ENCODE results near the gene RARS1.

The RARS1 gene

DNA sequence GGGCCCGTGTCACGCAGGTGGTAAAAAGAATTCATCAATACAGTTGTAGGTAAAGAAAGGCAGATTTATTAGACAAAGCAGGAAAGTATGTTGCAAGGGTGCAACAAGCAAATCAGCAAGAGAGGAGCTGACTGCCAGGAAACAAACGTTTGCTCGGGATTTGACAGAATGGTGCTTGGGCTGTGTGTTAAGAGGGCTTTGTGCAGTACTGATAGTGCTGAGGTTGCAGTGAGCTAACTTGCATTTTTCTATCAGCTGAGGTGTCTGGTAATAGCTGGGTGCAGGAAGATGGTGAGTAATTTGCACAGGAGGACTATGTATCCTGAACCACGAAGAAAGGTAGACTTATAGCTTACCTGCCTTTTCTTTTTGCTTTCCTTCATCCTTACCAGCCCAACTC, 3.9 kb upstream of the RARS1 start:
- ChIA-PET POLR2A (no interaction called here), CTCF (interaction anchor here (1.2 to 8.5 kb wide), 3 partner anchors 24 to 212 kb away, joined by 3 to 97 read pairs (median 3); no protein-coding TSS in a partner anchor)
- DNase-seq (ENCODE audit: low read depth, low spot score), result no peak
- H3K4me3 ChIP-seq (ENCODE audit: low read depth, low read length), result no peak overlapping the region
- TF ChIP-seq, protein P1, sequence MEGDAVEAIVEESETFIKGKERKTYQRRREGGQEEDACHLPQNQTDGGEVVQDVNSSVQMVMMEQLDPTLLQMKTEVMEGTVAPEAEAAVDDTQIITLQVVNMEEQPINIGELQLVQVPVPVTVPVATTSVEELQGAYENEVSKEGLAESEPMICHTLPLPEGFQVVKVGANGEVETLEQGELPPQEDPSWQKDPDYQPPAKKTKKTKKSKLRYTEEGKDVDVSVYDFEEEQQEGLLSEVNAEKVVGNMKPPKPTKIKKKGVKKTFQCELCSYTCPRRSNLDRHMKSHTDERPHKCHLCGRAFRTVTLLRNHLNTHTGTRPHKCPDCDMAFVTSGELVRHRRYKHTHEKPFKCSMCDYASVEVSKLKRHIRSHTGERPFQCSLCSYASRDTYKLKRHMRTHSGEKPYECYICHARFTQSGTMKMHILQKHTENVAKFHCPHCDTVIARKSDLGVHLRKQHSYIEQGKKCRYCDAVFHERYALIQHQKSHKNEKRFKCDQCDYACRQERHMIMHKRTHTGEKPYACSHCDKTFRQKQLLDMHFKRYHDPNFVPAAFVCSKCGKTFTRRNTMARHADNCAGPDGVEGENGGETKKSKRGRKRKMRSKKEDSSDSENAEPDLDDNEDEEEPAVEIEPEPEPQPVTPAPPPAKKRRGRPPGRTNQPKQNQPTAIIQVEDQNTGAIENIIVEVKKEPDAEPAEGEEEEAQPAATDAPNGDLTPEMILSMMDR (IDR thresholded peaks at IDR 0.05; ENCODE audit: insufficient read depth, low read length, missing control alignments), result no peak

DNA sequence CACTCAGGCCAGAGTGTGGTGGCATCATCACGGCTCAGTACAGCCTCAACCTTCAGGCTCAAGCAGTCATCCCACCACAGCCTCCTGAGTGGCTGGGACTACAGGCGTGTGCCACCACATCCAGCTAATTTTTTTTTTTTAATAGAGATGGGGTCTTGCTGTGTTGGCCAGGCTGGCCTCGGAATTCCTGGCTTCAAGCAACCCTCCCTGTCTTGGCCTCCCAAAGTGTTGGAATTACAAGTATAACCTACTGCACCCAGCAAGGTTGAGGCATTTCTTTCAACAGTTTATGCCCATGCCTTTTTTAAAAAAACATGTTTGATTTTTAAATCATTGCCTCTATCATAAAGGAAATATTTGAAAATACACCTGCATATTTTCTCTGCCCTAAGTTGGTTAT, 2.8 kb downstream of the RARS1 start:
- ChIA-PET POLR2A (no interaction called here), CTCF (interaction anchor here (1.2 to 8.5 kb wide), 4 partner anchors 8 to 219 kb away, joined by 4 to 97 read pairs (median 26); partner anchors contain the start of gene WWC1)
- no peak overlapping the region for H3K4me3 ChIP-seq (ENCODE audit: low read depth, low read length)
- TF ChIP-seq, protein P1 (IDR thresholded peaks at IDR 0.05; ENCODE audit: insufficient read depth, low read length, missing control alignments), result no peak
- DNase-seq (ENCODE audit: low read depth, low spot score), result no peak

DNA sequence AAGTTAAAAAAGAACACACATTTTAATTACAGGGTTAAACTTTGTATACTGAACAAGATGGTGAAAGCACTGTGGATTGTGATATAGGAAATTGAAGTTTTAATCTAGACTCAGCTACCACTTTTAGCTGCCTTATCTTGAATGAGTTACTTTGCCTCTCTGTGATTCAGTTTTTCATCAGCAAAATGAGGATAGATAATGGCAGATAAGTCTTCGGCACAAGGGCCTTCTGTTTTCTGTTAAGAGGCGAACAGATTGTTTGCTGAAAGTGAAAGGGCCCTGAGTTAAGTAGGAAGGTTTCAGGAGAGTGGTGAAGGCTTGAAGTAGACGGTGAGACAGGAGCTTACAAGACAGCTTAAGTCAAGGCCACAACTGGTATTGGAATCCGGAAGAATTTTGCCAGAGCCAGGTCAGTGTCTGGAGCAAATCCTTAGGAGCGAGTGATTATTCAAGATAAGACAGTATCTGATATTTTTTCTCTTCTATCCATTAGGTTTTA, 7.8 kb downstream of the RARS1 start:
- DNase-seq (ENCODE audit: low read depth, low spot score), result no peak
- POLR2A ChIA-PET, result no interaction called here
- CTCF ChIA-PET, result no interaction called here
- H3K4me3 ChIP-seq (ENCODE audit: low read depth, low read length), result no peak overlapping the region
- TF ChIP-seq, protein P1 (IDR thresholded peaks at IDR 0.05; ENCODE audit: insufficient read depth, low read length, missing control alignments), result no peak

DNA sequence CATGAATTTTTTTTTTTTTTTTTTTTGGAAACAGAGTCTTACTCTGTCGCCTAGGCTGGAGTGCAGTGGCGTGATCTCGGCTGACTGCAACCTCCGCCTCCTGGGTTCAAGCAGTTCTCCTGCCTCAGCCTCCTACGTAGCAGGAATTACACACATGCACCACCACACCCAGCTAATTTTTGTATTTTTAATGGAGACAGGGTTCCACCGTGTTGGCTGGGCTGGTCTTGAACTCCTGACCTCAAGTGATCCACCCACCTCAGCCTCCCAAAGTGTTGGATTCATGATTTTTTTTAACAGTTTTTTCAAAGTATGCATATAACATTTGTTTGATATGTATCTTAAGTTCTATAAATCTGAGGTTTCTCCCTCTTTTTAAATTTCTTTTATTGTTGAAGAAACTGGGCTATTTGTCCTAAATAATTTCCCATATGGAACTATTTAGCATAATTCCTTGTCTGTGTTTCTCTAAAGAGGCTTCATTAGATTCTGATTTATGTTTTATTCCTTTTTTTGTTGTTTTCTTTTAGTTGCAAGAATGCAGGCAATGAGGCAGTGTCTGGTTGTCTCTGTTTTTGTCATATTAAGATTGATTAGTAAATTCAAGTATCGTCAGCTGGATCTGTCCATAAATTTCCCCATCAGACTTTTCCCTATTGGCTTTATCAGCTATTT, 16.4 kb downstream of the RARS1 start:
- CTCF ChIA-PET, result interaction anchor here (1.2 to 2.2 kb wide), 2 partner anchors 16 to 233 kb away, joined by 3 to 13 read pairs; partner anchors contain the start of gene RARS1
- no peak for DNase-seq (ENCODE audit: low read depth, low spot score)
- TF ChIP-seq, protein P1 (IDR thresholded peaks at IDR 0.05; ENCODE audit: insufficient read depth, low read length, missing control alignments), result no peak
- POLR2A ChIA-PET, result no interaction called here
- no peak overlapping the region for H3K4me3 ChIP-seq (ENCODE audit: low read depth, low read length)

DNA sequence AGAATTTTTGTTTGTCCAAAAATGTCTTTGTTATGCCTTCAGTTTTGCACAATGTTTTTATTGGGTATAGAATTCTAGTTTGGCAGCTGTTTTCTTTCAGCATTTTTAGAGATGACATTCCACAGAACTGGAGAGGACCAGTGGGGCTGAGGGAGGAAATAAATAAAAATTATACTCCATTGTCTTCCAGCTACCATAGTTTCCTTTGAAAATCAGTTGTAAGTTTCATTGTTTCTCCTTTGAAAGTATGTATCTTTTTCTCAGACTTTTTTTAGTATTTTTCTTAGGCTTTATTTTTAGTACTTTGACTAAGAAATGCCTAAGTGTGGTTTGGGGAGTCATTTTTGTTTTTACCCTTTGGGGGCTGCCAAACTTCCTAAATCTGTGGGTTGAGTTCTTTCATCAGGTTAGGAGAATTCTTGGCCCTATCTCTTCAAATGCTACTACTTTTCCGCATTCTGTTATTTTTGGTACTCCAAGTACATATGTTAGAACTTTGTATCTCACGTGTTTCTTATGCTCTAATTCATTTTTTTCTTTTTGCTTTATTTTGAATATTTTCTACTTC, 27.7 kb downstream of the RARS1 start:
- TF ChIP-seq, protein P1 (IDR thresholded peaks at IDR 0.05; ENCODE audit: insufficient read depth, low read length, missing control alignments), result no peak
- ChIA-PET POLR2A (no interaction called here), CTCF (interaction anchor here (1.9 kb wide), 1 partner anchor 27 kb away, joined by 6 read pairs; no protein-coding TSS in a partner anchor)
- no peak for DNase-seq (ENCODE audit: low read depth, low spot score)
- no peak overlapping the region for H3K4me3 ChIP-seq (ENCODE audit: low read depth, low read length)

DNA sequence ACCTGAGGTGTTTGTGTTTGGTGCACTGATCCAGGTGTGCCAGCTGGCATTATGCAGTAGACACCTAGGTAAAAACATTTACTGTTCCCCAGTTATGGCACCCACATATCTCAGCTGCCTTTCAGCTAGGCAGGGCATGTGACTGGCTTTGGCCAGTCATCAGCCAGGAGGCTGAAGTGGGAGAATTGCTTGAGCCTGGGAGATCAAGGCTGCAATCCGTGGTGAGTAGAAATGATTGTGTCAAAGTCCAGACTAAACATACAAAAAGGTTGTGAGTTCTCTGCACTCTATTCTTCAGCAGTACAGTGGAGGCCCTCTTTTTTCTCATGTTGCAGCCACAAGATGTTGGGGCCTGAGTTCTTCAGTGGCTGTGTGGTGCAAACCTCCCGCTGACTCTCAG, 39.6 kb downstream of the RARS1 start:
- TF ChIP-seq, protein P1 (IDR thresholded peaks at IDR 0.05; ENCODE audit: insufficient read depth, low read length, missing control alignments), result no peak
- DNase-seq (ENCODE audit: low read depth, low spot score), result no peak
- H3K4me3 ChIP-seq (ENCODE audit: low read depth, low read length), result no peak overlapping the region
- POLR2A ChIA-PET, result no interaction called here
- CTCF ChIA-PET, result interaction anchor here (1.5 kb wide), 1 partner anchor 39 kb away, joined by 4 read pairs; no protein-coding TSS in a partner anchor
